GM12865 (cell line): Measurements from ENCODE around the gene ANAPC2.
A peak's percentile ranks its signal among the peaks of the same experiment; 100 is the strongest.

Source experiments
- DNase-seq: peaks from one replicate; pipeline ENCODE4 v3.0.0; 2010; ENCODE audit warnings: low read depth
- H3K4me3 ChIP-seq: 2 replicates; pipeline ENCODE4 v1.5.1; 2011; ENCODE audit warnings: mild to moderate bottlenecking, low read depth, low read length, control low read depth
- CTCF ChIP-seq: IDR thresholded peaks from 2 replicates; pipeline ENCODE4 v1.5.1; 2011; ENCODE audit warnings: low read length, control low read depth, low read depth, inconsistent platforms; ENCODE audit not compliant: insufficient read depth; ENCODE audit errors: missing control alignments

ANAPC2 gene

GRCh38 chr9:137178201-137178938 is 10.0 kb downstream of the ANAPC2 start:
- no peak for DNase-seq
- no peak for TF ChIP-seq CTCF
- H3K4me3 ChIP-seq, result no peak overlapping the region

GRCh38 chr9:137176302-137177182 is 11.8 kb downstream of the ANAPC2 start:
- DNase-seq, result peak; percentile 70
- no peak overlapping the region for H3K4me3 ChIP-seq
- TF ChIP-seq CTCF, result peak; percentile 82

- peak; percentile 39 for TF ChIP-seq CTCF
- H3K4me3 ChIP-seq, result no peak overlapping the region
- DNase-seq, result no peak
These were observed 12.9 kb downstream of the ANAPC2 start for GRCh38 chr9:137175345-137175961.

- peak; percentile 26 for DNase-seq
- H3K4me3 ChIP-seq, result no peak overlapping the region
- no peak for TF ChIP-seq CTCF
These were observed 13.6 kb downstream of the ANAPC2 start for GRCh38 chr9:137174722-137175293.

- H3K4me3 ChIP-seq, result no peak overlapping the region
- no peak for DNase-seq
- TF ChIP-seq CTCF, result no peak
These were observed 14.3 kb downstream of the ANAPC2 start for GRCh38 chr9:137173796-137174664.
